Measurements from ENCODE around the gene WNK2.

The WNK2 gene

DNA sequence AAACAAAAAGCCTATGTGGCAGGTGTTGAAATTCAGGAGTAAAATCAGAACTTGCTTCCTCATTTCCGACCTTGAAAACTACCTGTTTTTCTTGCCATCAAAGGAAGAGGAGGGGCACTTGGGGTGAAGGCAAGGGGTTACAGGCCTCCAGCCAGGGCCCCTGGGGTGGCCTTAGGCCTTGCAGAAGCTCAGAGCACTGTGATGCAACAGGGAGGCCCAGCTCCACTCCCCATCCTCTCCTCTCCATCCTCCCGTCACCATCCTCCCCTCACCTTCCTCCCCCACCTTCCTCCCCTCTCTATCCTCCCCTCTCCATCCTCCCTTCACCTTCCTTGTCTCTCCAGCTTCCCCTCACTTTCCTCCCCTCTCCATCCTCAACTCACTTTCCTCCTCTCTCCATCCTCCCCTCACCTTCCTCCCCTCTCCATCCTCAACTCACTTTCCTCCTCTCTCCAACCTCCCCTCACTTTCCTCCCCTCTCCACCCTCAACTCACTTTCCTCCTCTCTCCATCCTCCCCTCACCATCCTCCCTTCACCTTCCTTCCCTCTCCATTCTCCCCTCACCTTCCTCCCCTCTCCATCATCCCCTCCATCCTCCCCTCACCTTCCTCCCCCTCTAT is 111.6 kb downstream of the WNK2 start:
- DNase-seq (ENCODE audit: low read depth): no peak

DNA sequence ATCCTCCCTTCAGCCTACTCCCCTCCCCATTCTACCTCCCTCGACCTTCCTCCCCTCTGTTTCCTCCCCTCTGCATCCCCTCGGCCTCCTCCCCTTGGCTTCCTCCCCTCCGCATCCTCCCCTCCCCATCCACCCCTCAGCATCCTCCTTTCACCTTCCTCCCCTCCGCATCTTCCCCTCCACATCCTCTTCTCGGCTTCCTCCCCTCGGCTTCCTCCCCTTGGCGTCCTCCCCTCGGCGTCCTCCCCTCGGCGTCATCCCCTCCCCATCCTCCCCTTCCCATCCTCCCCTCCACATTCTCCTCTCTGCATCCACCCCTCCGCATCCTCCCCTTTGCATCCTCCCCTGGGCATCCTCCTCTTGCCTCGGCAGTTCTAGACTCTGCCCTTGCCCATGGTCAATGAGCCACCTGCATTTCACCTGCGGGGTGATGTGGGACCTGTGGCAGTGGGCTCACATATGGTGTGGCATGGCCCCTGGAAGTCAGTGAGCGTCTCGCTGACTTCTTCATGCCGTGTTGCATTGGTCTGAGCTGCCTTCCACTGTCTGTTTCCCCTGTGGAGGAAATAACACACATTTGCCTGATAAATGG is 113.0 kb downstream of the WNK2 start:
- no peak for DNase-seq (ENCODE audit: low read depth)

DNA sequence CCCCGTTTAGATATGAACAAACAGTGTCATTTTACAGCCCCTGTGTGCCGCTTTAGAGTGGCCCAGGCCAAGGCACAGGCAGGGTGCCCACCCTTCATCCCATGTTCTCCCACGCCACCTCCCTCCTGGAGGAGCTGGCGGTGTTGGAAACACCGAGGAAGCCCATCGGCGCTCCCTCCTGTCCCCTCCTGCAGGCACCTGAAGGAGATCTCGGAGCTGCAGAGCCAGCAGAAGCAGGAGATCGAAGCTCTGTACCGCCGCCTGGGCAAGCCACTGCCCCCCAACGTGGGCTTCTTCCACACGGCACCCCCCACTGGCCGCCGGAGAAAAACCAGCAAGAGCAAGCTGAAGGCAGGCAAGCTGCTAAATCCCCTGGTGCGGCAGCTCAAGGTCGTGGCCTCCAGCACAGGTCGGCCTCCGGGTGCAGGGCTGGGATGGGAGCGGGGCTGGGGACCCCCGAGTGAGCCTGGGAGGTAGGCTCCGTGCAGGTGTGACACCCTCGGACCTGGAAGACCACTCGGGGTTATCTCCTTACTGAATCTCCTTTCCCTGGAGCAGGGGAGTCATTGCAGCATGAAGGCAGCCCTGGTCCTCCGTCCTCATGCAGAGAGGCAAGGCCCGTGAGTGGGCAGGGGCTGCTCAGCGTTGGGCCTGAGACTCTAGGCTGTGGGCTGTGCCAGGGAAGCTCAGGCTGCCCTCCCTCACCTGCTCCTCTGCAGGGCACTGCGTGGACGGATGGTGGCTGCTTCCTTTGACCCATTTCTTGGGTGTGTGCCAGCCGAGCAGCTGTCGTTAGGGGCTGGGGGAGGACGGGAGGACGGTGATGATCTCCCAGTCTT is 113.9 kb downstream of the WNK2 start:
- DNase-seq (ENCODE audit: low read depth): no peak

DNA sequence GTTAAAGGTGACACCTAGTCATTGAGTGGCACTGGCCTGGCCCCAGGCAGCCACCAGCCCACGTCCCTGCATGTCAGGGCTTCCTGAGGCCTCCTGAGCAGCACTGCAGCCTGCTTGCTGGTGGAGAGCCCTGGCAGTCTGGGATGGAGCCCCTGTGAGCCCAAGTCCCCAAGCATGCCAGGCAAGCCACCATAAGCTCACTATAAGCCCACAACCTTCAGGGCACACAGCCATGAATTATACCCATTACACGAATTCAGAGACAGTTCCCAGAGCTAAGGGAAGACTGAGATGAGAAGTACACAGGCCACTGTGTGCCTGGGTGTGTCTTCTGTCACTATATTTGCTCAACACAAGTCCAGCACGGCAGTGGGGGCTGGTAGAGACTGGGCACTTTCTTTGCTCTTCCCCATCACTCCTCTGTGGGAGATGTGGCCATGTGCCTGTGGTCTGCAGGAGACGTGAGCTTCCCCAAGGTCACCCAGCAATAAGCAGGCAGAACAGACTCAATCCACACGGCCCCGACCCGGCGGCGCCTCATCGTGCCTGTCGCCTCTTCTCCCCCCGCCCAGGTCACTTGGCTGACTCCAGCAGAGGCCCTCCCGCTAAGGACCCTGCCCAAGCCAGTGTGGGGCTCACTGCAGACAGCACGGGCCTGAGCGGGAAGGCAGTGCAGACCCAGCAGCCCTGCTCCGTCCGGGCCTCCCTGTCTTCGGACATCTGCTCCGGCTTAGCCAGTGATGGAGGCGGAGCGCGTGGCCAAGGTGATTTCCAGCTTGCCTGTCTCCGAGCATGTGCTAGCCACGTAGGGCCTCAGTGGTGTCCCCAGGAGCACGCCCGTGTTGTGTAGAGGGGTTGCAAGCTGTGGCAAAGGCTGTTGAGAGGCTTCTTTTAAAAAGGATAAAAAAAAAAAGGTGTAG is 114.8 kb downstream of the WNK2 start:
- DNase-seq (ENCODE audit: low read depth): no peak

DNA sequence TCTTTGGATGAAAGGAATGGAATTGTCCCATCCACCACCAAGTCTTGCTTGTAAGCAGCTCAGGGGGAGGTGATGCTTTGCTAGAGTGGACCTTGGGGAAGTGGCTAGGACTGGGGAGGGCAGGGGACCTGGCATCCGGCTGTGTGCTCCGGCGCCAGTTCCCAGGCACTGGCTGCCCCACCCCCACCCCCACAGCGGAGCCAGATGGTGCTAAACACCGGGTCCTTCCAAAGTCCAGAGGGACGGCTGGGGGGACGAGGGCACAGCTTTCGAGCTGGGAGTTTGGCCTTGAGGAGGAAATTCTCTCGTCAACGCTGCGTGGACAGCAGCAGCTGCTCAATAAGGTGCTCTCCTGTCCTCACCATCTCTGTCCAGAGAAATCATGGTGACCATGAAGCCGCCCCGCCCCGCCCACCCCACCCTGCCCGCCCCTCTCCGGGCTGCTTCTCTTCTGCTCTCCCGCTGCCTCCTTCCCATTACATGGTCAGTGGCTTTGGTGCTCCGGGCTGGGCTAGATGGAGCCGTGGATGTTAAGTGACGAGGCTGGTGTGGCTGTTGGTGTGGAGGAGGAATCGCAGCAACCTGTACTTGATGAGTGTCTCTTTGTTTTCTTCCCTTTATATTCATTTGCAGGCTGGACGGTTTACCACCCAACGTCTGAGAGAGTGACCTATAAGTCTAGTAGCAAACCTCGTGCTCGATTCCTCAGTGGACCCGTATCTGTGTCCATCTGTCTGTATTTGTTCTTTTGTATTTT is 115.7 kb downstream of the WNK2 start:
- no peak for DNase-seq (ENCODE audit: low read depth)

DNA sequence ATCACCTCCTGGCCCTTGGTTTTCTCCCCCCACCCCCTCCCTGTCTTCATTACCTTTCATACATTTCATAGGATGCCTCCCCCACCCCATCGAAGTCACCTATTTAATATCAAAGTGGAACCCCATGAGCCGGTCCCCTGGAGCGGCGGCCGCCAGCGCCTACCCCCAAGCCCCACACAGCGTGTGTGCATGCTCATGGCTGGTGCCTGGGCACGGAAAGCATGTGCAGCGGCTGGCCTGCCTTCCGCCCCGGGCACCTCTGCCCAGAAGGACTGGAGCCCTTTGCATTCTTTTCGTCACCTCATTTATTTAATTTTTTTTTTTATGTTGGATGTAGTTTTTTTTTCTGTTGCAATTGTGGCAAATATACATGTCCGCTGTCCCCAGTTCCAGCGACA is 116.2 kb downstream of the WNK2 start:
- no peak for DNase-seq (ENCODE audit: low read depth)

DNA sequence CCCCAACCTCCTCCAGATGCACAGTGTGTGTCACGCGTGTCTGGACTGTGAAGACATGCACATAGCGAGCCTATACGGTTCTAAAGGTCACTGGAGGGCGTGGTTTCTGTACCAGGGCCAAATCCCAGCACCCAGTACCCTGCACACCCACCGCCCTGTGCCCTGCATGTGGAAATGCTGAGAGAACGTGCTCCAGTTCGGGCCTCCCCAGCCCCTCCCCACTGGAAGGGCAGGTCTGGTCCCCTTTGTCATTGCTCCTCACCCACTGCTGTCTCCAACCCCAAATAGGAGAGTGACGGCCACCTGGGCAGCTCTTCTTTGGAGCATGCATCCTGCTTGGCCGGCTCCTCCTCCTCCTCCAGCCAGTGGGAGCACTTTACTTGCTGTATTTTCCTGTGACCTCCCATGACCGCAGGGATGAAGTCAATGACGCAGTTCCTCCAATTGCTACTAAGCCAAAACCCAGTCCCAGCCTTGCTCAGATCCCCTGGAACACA is 116.7 kb downstream of the WNK2 start:
- DNase-seq (ENCODE audit: low read depth): no peak

DNA sequence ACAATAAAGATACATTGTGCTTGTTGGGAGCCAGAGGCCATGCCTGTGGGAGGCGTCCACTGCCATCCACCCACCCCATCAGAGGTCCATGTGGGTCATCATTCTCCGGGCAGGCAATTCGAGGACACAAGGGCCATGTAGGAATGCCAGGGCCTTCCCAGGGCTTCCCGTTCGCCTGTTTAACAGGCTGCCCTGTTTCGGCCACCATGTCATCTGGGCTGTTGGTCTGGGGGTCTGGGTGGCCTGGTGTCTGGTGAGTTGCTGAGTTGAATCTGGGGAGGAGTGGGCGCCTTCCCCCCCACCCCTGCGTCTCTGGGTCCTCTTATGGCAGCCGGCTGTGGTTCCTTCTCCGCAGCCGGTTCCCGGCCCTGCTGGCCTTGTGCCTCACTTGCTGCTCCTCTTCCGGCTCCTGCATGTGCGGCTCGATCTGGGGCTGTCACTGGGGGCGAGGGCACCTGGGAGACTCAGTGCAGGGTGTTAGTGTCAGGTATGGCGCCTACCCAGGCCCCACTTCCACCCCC is 117.4 kb downstream of the WNK2 start:
- DNase-seq (ENCODE audit: low read depth): no peak

DNA sequence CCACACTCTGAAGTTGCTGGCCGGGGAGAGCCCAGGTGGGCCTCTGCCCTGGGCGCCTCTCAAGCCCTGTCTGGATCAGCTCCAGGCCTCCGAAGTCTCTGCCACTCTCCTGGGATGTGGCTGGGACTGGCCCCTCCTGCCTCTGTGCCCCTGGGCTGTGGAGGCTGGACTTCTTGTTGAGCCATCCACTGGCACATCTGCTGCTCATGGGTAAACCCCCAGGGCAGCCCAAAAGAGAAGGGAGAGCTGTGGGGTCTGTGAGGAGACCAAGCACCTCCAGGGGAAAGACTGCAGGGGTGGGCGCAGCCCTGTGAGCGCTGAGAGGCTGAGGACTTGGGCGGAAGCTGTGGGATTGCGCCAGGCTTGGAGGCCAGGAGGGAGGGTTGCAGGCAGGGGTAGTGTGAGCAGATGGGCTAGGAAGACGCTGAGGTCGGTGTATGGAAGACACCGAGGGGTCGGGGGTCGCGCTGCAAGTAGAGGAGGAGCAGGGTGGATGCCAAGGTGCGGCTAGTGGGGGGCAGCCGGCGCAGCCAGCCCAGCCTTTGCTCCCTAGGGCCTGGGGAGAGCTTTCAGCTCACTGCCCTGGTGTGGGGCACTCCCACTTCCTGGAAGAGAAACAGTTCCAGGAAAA is 118.1 kb downstream of the WNK2 start:
- no peak for DNase-seq (ENCODE audit: low read depth)

DNA sequence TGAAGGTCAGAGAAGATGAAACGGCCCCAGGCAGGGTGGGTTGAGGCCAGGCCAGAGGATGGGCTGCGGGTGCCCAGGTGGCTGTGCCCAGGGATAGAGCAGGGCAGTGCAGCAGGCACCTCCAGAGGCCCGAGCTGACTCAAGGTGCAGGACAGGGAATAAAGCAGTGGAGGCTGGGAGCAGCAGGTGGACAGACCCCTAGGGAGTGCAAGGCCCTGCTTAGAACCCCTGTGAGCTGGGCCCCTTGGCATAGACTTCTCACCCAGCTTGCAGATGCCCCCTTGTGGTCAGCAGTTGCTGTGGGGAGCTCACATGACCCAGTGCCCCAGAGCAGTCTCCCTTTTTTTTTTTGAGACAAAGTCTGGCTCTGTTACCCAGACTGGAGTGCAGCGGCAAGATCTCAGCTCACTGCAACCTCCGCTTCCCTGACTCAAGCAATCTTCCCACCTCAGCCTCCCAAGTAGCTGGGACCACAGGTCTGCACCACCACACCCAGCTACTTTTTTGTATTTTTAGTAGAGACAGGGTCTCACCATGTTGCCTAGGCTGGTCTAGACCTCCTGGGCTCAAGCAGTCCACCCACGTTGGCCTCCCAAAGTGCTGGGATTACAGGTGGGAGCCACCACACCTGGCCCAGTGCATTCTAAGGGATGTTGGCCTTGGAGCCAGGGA is 118.8 kb downstream of the WNK2 start:
- DNase-seq (ENCODE audit: low read depth): peak; percentile 73

DNA sequence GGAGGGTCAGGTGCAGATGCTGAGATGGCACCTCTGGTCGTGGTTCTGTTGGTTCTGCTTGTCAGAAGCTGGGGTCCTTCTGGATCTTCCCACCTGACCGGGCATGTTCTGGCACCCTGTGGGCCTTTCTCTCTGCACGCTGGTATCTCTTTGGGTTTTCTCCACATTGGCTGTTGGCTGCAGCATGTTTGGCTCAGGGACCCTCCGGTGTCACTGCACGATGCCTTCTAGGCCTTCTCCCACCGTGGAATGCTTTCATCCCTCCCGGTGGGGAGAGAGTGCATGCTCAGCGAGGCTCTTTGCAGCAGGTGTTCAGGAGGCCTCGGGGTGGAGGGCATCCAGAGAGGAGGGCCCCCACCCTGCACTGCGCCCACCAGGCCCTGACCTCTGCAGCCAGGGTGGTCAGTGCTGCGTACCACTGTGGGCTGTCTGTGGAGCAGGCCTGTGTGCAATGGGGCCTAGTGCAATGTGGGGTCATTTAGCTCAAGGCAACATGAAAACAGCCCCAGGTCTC is 119.4 kb downstream of the WNK2 start:
- DNase-seq (ENCODE audit: low read depth): no peak

DNA sequence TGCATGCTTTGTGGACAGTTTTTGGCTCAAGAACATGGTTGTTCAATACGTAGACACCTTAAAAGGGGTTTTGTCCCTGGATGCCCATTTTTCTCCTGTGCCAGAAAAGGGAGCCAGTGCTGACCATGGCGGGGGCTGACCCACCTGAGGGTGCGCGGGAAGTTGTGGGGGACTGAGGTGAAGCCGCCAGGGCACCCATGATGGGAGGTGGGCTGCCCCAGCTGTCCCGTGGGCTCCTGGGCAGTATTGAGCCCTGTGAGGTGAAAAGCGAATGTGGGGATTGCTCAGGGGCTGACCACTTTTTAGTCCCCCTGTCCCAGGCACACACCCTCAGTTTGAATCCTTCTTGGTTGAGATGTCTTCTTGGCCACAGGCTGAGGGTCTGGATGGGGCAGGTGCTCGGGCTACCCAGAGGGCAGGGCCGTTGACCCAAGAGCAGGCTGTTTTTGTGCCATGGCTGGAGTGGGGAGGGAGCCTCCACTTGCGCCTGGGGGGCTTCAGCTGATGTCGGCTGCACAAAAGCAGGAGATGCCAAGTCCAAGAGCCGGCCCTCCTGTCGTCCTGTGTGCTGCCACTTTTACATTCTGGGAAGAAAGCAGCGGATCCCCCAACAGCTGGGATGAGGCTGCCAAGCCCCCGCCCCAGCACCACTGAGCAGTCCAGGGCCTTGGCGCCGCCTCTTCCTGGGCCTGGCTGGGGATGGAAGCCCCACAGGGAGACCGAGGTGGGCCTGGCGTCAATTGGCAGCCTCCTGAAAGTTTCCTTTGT is 120.1 kb downstream of the WNK2 start:
- DNase-seq (ENCODE audit: low read depth): no peak

DNA sequence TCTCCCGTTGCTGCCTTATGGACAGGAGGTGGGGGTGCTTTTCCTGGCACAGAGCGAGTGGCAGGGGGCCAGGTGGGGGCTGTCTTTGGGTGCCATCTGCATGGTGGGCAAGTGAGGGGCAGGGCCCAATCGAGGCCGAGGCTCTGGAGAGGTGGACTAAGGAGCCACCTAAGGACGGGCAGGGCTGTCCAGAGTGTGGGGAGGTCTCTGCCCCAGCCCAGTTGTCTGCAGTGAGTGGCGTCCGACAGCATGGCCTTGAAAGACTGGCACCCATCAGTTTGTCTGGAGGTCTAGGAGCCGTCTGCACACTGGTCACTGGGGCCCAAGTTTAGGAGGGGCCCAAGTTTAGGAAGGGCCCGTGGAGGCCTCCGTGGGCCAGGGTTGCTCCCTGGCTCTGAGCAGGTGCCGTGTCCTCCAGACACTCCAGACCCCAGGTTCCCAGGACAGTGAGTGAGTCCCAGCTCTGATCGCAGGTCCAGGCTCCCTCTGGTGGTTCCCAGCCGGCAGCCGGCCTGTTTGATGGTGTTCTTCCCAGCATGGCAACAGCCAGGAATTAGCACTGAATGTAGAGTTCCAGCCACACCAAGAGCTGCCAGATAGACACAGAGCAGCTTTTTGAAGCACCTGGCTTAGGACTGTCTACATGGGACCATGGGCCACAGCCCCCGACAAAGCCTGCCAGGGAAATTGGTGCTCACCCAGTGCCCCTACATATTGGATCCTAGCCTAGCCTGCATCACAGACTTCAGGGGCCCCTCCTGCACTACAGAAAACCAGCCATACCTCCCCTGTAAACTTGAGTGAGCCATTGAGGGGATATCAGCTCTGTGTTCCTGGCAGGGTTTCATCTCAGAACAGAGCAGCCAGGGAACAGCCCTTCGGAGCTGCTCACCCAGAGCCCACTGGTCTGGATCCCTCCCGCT is 120.9 kb downstream of the WNK2 start:
- peak; percentile 64 for DNase-seq (ENCODE audit: low read depth)

DNA sequence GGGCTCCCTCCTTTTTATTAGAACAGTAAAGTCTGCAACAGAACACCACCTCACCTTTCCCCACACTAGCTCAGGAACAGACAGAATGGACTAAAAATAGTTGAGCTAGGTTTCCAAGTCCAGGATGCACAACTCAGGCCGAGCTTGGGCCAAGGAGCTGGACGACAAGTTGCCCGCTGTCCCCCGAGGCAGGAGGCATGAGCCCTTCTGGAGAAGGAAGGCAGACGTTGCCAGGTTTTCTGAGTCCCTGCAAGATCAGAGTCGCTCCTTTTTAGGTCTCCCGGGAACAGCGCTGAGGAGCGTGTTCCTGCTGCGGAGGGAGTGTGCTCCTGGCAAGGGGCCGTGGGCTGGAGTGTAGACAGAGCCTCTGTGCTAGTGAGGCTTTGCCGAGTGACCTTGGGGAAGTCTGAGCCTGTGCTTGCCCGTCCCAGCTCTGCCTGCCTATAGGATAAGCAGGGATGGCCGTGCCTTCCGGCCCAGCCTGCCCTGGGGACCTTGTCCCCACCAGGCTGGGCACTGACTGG is 121.6 kb downstream of the WNK2 start:
- no peak for DNase-seq (ENCODE audit: low read depth)

DNA sequence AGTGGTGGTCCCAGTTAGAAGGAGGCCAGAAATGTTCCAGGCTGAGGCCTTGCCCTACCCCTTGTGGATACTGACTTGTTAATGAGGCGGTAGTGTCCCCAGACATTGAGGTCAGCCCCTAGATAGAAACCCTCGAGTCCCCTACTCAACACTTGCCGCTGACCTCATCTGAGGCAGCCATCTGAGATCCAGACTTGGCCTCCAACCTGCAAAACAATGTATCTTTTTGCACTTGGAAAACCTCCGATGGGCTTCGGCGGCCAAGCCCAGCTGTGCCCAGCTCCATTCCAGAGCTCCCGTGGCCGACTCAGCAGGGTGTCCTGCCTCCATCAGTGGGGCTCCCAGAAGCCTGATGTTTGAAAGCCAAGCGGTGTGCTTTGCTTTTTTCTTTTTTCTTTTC is 122.1 kb downstream of the WNK2 start:
- no peak for DNase-seq (ENCODE audit: low read depth)

DNA sequence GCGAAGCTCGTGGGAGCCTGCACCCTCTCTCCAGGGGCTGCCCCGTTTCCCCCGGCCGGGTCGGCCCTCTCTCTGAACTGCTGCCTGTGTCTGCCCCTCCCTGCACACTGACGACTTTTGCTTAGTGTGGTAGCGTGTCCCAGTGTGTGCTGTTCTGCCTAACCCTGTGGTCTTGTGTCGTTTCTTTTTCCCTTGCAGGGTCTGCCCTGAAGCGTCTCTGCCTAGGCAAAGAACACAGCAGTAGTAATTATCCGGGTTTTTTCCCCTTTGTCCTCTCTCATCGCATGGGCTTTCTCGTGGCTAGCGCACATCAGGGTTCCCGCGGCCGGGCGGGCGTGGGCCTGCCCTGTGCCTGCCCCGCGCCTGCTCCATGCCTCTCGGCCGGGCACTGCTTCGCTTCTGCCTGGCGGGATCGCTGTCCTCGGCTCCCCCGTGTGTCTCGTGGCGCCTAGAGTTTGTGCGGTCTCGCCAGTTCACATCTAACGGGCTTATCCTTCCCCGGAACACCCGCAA is 122.7 kb downstream of the WNK2 start:
- DNase-seq (ENCODE audit: low read depth): no peak

DNA sequence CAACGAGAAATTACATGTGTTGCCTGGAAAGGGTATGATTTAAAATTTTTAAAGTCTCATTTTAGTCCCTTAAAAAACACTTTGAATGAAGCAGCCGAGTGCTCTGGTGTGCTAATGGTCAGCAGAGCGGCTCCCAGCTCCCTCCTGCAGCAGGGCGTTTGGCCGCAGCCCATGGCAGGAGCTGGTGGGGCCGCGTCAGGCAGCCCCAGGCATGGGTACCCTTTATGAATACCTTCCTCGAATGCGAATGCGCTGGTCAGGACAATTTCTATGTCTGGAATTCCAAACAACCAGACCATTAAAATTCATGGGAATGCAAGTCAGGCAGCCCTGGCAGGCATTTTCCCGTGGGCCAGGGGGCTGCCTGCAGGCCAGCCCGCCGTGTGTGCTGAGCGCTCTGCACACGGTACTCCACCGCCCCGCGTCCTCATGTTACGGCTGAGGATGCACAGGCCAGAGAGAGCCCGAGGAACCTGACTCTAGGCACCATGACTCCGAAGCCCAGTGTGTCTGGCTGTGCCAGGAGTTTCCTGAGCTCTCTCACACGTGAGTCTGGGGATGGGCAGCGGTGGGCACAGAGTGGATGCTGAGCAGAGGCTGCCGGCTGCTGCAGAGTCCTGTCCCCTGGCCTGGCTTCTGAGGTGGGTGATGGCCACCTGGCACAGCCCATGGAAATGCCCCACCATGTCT is 123.7 kb downstream of the WNK2 start:
- no peak for DNase-seq (ENCODE audit: low read depth)

Measured in ELR (cell line).